ENCODE data around the gene RPL10. TPM values are rescaled to one million over a fixed set of nuclear protein-coding genes. Genes with fewer than 3 reads are reported as not detected.
"Not testable (repeated sequence)": the region's sequence is repeated elsewhere in the genome, so short reads cannot be mapped to it uniquely, and the experiment has no call there.

RPL10 gene
- total RNA-seq, 3 donors from 2014 or later, result 3,297 to 3,503 (median 3,452) TPM

DNA sequence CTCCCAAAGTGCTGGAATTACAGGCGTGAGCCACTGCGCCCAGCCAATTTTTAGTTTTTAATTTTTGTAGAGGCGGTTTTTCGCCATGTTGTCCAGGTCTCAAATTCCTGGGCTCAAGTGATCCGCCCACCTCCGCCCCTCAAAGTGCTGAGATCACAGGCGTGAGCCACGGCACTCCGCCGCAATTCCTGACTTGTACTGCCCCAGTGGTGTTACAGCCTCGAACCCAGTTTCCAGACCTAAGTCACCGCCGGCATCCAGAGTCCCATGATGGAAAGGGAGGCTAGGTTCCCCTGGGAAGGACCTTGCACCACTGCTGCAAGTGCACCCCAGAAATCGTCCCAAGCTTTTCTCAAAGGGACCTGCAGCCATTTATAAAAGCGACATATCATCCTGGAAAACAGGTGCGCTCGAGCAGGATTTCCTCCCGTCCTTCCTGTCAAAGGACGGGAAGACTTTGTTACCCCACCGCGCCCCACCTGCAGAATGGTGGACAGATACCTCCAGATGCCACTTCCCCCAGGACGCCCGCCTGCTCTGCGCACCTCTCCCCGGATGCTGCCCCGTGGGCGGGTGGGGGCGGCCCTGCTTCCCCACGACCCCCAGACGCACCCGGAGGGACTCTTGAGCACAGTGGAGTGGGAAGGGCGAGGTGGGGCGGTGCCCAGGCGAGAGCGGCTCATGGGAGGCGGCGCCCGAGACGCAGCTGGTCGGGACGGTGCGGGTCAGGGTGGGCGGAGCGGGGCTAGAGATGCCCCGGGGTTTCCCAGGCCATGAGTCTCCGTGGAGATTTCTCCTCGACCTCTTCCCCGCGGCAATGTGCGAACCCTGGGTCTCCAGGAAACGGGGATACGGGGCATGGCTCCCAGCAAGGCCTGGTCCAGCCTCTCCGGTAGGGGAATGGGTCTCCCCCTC, 947 bp upstream of the RPL10 start:
- DNase-seq (peak; percentile 52), ATAC-seq (peak; percentile 59 to 64)
- Mint-ChIP-seq H3K4me1 (ENCODE audit: low read depth) (peaks cover 10% of the 10 kb centered on the region), H3K36me3 (ENCODE audit: insufficient read depth) (peaks cover 18% of the 10 kb centered on the region), H3K9me3 (no peaks in the 10 kb centered on the region), H3K27me3 (ENCODE audit: low read depth) (no peaks in the 10 kb centered on the region), H3K4me3 (peak overlapping the region; percentile 97)

DNA sequence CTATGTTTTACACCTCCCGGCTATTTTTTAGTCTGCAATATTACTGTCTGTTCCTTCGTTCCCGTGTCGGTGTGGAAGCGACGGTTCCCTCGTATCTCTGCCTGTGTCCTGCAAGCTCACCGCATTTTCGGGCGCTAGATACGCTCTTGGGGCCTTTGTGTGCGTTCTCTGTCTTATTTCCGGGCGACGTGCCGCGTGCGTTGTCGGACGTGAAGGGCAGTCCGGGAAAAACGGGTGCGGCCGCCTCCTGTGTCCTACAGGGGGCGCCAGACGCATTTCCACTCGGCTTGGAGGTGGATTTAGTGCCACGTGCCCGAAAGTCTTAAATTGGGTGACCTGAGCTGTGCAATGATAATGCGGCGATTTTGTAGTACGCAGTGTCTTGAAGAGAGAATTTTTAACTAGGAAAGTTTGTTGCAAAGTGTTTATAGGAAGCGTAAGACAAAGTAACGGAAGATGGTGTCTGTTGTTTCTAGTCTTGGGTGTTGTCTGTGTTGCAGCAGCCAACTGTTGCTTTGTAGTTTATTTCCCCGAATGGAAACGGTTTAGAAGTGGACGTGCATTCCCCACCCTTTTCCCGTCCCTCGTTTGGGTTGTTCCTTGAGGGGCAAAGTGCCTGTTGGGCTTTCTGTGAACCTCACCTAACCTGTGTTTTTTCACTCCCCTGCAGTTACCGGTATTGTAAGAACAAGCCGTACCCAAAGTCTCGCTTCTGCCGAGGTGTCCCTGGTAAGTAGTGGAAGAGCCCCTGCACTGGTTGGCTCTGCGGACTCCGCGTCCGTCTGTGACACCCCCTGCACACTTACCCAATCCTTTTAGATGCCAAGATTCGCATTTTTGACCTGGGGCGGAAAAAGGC, 720 bp downstream of the RPL10 start:
- Mint-ChIP-seq H3K36me3 (ENCODE audit: insufficient read depth) (peaks cover 18% of the 10 kb centered on the region), H3K27me3 (ENCODE audit: low read depth) (no peaks in the 10 kb centered on the region), H3K4me3 (peak overlapping the region; percentile 97), H3K4me1 (ENCODE audit: low read depth) (peaks cover 10% of the 10 kb centered on the region), H3K9me3 (no peaks in the 10 kb centered on the region)
- peak; percentile 80 for DNase-seq
- ATAC-seq, result peak; percentile 15

GRCh38 chrX:154399527-154400368, 1.6 kb downstream of the RPL10 start:
- DNase-seq, result no peak
- peaks cover 18% of the 10 kb centered on the region for H3K36me3 Mint-ChIP-seq (ENCODE audit: insufficient read depth)
- H3K27me3 Mint-ChIP-seq (ENCODE audit: low read depth), result no peaks in the 10 kb centered on the region
- ATAC-seq, result no peak
- no peaks in the 10 kb centered on the region for H3K9me3 Mint-ChIP-seq
- H3K4me1 Mint-ChIP-seq (ENCODE audit: low read depth), result peaks cover 10% of the 10 kb centered on the region
- H3K4me3 Mint-ChIP-seq, result peak overlapping the region; percentile 97

DNA sequence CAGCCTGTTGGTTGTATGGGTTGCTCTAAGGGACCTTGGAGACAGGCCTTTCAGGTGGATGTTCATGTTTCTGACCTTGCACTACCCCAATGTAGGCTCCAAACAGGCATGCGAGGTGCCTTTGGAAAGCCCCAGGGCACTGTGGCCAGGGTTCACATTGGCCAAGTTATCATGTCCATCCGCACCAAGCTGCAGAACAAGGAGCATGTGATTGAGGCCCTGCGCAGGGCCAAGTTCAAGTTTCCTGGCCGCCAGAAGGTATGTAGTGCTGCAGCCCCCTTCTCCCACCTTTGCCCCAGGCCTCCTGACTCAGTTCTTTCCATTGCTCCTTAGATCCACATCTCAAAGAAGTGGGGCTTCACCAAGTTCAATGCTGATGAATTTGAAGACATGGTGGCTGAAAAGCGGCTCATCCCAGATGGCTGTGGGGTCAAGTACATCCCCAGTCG, 2.2 kb downstream of the RPL10 start:
- not testable (repeated sequence) for DNase-seq; ATAC-seq; H3K27me3 Mint-ChIP-seq (ENCODE audit: low read depth); H3K4me1 Mint-ChIP-seq (ENCODE audit: low read depth); H3K9me3 Mint-ChIP-seq
- H3K4me3 Mint-ChIP-seq, result peak overlapping the region; percentile 97
- peaks cover 18% of the 10 kb centered on the region for H3K36me3 Mint-ChIP-seq (ENCODE audit: insufficient read depth)

DNA sequence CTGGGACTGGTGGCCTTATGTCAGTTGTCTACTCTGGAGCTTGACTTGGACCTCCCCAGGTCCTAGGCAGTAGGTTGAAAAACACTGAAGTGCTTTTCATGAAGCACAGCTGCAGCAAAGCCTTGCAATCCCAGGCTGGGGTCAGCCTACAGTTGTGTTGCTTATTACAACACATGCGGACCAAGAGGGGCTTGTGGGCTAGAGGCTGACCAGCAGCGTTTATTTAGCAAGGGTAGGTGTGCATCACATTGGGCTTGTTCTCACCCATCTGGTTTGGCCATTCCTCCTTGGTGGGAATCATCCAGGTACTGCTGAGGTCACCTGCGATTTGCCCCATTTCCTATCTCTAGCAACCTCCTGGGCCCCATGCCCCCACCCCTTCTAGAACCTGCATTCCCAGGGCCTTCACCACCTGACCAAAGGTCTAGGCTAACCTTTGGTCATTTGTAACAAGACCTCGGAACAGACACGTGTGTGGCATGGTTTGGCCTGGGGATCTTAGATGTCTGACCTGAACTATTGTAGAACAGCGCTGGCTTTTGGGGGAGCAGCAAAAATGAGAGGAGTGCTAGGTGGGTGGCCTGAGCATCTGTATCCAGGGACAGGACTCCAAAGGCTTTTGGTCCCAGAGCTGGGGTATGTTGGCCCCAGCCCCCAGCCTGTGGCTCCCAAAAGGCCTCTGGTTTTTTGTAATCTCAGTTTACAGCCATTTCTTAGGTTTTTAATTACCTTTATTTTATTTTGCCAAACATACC, 3.0 kb downstream of the RPL10 start:
- Mint-ChIP-seq H3K4me3 (peak overlapping the region; percentile 97), H3K4me1 (ENCODE audit: low read depth) (peaks cover 10% of the 10 kb centered on the region), H3K36me3 (ENCODE audit: insufficient read depth) (peaks cover 18% of the 10 kb centered on the region), H3K9me3 (no peaks in the 10 kb centered on the region), H3K27me3 (ENCODE audit: low read depth) (no peaks in the 10 kb centered on the region)
- DNase-seq, result no peak
- peak in 1 of 2 donors; percentile 3 for ATAC-seq

DNA sequence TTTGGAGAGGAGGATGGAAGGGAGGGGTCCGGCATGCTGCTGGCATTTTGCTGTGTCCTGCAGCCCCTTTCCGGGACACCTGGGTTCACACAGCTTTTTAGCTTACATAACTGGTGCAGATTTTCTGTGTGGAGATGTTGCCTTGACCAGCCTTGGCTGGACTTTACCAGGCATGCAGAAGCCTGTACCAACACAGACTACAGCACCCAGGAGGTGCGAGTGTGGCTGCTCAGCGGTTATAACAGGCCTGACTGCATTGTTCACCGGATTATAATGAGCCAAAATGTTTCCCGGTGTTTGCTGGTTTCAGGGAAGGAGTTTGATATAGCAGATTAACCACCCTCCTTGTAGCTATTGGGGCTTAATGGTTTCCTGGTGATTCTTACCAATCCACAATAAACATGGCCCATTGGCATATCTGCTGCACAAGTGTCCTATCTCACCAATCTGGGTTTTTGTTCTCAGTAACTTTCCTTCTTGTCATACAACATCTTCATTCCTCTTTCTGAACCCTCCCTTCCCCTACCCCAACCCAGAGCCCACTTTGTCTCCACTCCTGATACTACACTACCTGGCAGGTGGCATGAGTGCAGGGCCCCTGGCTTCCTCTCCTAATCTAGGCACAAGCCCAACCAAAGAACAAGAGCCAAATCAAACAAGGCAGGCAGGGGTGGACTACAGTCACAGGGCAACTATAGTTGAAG, 3.9 kb downstream of the RPL10 start:
- Mint-ChIP-seq H3K27me3 (ENCODE audit: low read depth) (no peaks in the 10 kb centered on the region), H3K36me3 (ENCODE audit: insufficient read depth) (peaks cover 18% of the 10 kb centered on the region), H3K4me3 (no peak overlapping the region), H3K9me3 (no peaks in the 10 kb centered on the region), H3K4me1 (ENCODE audit: low read depth) (peaks cover 8% of the 10 kb centered on the region)
- no peak for DNase-seq
- no peak for ATAC-seq

DNA sequence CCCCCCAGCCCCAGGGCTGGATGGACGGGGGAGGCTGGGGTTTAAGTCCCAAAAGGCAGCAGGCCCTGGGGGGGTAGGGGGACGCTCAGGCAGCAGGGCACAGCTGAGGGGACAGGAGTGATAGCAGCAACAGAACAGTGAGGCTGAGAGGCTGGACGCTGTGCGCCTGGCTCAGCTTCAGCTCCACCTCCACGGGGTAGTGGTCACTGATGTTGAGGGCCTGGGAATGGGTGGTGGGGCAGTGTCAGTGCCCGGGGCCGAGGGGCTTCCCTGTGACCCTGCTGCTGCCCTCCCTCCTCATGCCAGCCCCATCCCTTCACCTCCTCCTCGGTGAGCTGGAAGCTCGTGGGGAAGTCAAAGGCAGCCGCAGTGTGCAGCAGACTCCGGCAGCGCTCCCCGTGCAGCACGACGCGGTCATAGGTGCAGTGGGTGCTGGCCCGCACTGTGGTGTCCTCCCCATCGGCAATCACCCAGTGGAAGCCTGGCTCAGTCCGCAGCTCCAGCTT, 4.5 kb downstream of the RPL10 start:
- no peak overlapping the region for H3K4me3 Mint-ChIP-seq
- ATAC-seq (no peak), DNase-seq (no peak)
- peaks cover 8% of the 10 kb centered on the region for H3K4me1 Mint-ChIP-seq (ENCODE audit: low read depth)
- no peaks in the 10 kb centered on the region for H3K9me3 Mint-ChIP-seq
- no peaks in the 10 kb centered on the region for H3K27me3 Mint-ChIP-seq (ENCODE audit: low read depth)
- H3K36me3 Mint-ChIP-seq (ENCODE audit: insufficient read depth), result peaks cover 18% of the 10 kb centered on the region

- H3K36me3 Mint-ChIP-seq (ENCODE audit: insufficient read depth), result peaks cover 17% of the 10 kb centered on the region
- H3K4me1 Mint-ChIP-seq (ENCODE audit: low read depth), result peaks cover 9% of the 10 kb centered on the region
- no peak overlapping the region for H3K4me3 Mint-ChIP-seq
- no peaks in the 10 kb centered on the region for H3K9me3 Mint-ChIP-seq
- DNase-seq, result no peak
- no peaks in the 10 kb centered on the region for H3K27me3 Mint-ChIP-seq (ENCODE audit: low read depth)
- ATAC-seq, result no peak
Measured at GRCh38 chrX:154403192-154403591, 5.0 kb downstream of the RPL10 start.

DNA sequence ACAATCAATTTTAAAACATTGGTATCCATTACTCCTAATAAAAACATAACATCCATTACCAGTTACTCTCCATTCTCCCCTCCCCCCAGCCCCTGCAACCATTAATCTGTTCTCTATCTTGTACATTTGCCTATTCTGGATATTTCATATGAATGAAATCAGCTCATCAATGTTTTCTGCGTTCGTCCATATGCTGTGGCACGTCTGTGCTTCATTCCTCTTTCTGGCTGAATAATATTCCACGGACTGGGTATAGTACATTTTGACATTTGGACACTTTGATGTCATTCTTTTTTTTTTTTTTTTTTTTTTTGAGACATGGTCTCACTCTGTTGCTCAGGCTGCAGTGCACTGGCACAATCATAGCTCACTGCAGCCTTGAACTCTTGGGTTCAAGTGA, 5.7 kb downstream of the RPL10 start:
- no peaks in the 10 kb centered on the region for H3K9me3 Mint-ChIP-seq
- ATAC-seq (no peak), DNase-seq (no peak)
- peaks cover 14% of the 10 kb centered on the region for H3K4me1 Mint-ChIP-seq (ENCODE audit: low read depth)
- H3K36me3 Mint-ChIP-seq (ENCODE audit: insufficient read depth), result peaks cover 10% of the 10 kb centered on the region
- H3K4me3 Mint-ChIP-seq, result no peak overlapping the region
- H3K27me3 Mint-ChIP-seq (ENCODE audit: low read depth), result no peaks in the 10 kb centered on the region

- H3K9me3 Mint-ChIP-seq, result no peaks in the 10 kb centered on the region
Measured at GRCh38 chrX:154404625-154405192, 6.5 kb downstream of the RPL10 start.

DNA sequence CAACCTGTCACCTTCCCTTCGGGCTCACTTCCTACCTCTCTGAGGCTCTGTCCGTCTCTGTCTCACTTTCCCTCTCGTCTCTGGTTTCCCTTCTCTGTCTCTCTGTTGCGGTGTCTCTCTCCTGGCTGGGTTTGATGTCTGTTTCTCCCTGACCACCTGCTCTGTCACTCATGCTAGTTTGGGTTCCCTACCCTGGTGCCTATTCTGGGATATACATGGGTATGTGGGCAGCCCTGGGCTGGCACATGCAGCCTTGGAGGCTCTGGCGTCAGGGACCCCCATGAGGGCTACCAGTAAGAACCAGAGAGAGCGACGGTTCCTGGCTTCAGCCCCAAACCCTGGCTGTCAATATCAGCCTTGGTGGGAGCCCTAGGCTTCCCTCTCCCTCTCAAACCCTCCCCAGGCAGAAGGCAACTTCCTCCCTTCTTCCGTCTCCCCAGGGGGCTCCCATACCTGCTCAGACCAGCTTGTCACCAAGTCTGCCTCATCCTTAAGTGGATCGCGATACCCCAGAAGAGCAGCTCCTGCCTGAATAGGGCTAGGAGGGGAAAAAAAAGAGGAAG, 10.6 kb downstream of the RPL10 start:
- Mint-ChIP-seq H3K9me3 (no peaks in the 10 kb centered on the region), H3K36me3 (ENCODE audit: insufficient read depth) (no peaks in the 10 kb centered on the region), H3K4me1 (ENCODE audit: low read depth) (peaks cover 16% of the 10 kb centered on the region), H3K27me3 (ENCODE audit: low read depth) (no peaks in the 10 kb centered on the region), H3K4me3 (peak overlapping the region; percentile 63)
- DNase-seq (no peak), ATAC-seq (no peak)

More at GRCh38 chrX:154404625-154405192, 6.5 kb downstream of the RPL10 start:
- H3K36me3 Mint-ChIP-seq (ENCODE audit: insufficient read depth), result peaks cover 2% of the 10 kb centered on the region
- H3K4me3 Mint-ChIP-seq, result no peak overlapping the region
- no peaks in the 10 kb centered on the region for H3K27me3 Mint-ChIP-seq (ENCODE audit: low read depth)
- peaks cover 15% of the 10 kb centered on the region for H3K4me1 Mint-ChIP-seq (ENCODE audit: low read depth)
- no peak for DNase-seq
- ATAC-seq, result no peak

- Mint-ChIP-seq H3K9me3 (no peaks in the 10 kb centered on the region), H3K36me3 (ENCODE audit: insufficient read depth) (no peaks in the 10 kb centered on the region), H3K4me3 (peak within 1 kb of the TSS; percentile 63), H3K4me1 (ENCODE audit: low read depth) (peaks cover 16% of the 10 kb centered on the region), H3K27me3 (ENCODE audit: low read depth) (no peaks in the 10 kb centered on the region)
- DNase-seq (no peak), ATAC-seq (no peak)
Measured at GRCh38 chrX:154409222-154409871, 11.2 kb downstream of the RPL10 start, which contains the start of gene DNASE1L1. TSS of gene DNASE1L1 (minus strand) at chrX:154409254. CDS start at chrX:154405568, 3,686 bp downstream.

All from activated T-cell treated with anti-CD3 and anti-CD28 coated beads, Interleukin-2, amount 50 U/mL, for 4 hours (primary cell).